ENCODE data around the gene IGF2R. TPM values are rescaled to one million over a fixed set of nuclear protein-coding genes. Genes with fewer than 3 reads are reported as not detected.
A peak's percentile ranks its signal among the peaks of the same experiment; 100 is the strongest.

IGF2R gene
- total and polyA plus RNA-seq, 8 donors = 11.0 to 54.0 (median 34.7) TPM

DNA sequence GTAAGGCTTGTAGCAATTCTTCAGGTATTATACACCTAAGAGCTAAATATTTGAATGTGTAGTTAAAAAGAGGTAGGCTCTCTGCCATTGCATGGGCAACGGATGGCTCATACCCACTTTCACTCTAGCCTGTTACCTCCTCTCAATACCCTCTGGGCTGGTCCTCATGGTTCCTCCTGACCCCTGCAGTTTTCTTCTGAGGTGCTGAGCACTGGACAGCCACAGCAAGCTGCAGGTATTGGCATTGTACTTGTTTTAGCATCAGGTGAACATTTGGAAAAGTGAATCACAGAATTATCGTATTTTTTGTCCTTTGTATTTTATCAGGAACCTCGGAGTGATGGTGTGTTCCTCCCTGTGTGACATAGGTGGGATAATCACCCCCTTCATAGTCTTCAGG is 185.6 kb downstream of the IGF2R start:
- Histone ChIP-seq H3K4me3 (no peak overlapping the region), H3K27me3 (no peaks in the 10 kb centered on the region), H3K4me1 (no peaks in the 10 kb centered on the region), H3K36me3 (no peaks in the 10 kb centered on the region), H3K9me3 (no peaks in the 10 kb centered on the region), H3K27ac (no peak overlapping the region)
- FAIRE-seq (no peak), ATAC-seq (no peak), DNase-seq (no peak)
- TF ChIP-seq, protein P1, sequence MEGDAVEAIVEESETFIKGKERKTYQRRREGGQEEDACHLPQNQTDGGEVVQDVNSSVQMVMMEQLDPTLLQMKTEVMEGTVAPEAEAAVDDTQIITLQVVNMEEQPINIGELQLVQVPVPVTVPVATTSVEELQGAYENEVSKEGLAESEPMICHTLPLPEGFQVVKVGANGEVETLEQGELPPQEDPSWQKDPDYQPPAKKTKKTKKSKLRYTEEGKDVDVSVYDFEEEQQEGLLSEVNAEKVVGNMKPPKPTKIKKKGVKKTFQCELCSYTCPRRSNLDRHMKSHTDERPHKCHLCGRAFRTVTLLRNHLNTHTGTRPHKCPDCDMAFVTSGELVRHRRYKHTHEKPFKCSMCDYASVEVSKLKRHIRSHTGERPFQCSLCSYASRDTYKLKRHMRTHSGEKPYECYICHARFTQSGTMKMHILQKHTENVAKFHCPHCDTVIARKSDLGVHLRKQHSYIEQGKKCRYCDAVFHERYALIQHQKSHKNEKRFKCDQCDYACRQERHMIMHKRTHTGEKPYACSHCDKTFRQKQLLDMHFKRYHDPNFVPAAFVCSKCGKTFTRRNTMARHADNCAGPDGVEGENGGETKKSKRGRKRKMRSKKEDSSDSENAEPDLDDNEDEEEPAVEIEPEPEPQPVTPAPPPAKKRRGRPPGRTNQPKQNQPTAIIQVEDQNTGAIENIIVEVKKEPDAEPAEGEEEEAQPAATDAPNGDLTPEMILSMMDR (IDR thresholded peaks at IDR 0.05) = no peak
- WGBS, 2 donors = 92 to 99% methylated on average over 3 of the region's 3 CpGs
- intact Hi-C loops (cut with DNase I) = no loop called here

DNA sequence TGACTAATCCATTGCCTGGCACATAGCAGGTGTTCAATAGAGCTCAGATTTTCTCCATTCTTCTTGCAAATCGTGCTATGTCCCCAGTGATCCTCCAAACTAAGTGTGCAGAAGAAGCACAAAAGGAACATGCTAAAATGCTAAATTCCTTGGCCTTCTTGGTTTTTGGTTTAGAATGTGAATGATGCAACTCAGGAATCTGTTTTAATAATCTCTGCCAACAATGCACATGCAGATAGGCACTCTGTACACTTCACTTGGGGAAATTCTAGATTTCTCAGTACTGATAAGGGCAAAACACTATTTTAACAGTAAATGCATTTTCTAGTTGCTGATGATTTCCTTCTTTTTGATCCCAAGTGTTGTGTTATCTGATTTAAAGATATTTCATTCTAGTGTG is 188.0 kb downstream of the IGF2R start:
- no peak overlapping the region for H3K27ac ChIP-seq
- FAIRE-seq (no peak), ATAC-seq (no peak), DNase-seq (no peak)
- H3K4me1 ChIP-seq = peaks cover 0 to 6% (median 4%) of the 10 kb centered on the region in 3 donors
- H3K27me3 ChIP-seq = no peaks in the 10 kb centered on the region
- H3K36me3 ChIP-seq = no peaks in the 10 kb centered on the region
- intact Hi-C loops (cut with DNase I) = no loop called here
- H3K4me3 ChIP-seq = no peak overlapping the region
- H3K9me3 ChIP-seq = no peaks in the 10 kb centered on the region
- 77 to 92% methylated on average over 1 of the region's 1 CpG for WGBS, 2 donors
- TF ChIP-seq, protein P1 (IDR thresholded peaks at IDR 0.05) = no peak

DNA sequence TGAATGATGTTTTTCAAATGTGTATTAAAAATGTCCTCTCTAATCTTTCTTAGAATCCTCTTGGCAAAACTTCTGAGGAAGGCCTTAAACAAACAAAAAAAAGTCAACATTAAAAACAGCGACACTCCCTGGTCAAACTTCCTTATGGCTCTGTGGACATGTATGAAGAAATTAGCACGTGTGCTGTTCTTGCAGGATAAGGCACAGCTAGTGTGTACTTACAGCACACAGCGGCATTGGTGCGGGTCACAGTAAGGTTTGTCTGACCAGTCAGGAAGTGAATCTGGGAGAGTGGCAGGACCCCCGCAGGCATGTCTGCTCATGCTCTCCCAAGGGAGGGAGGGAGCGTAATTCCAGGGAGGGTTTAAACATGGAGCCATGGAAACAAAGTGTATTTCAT is 191.6 kb downstream of the IGF2R start:
- H3K9me3 ChIP-seq = no peaks in the 10 kb centered on the region

More for the DNA sequence above, 191.6 kb downstream of the IGF2R start:
- TF ChIP-seq, protein P1 (IDR thresholded peaks at IDR 0.05) = no peak
- H3K36me3 ChIP-seq = no peaks in the 10 kb centered on the region
- H3K4me1 ChIP-seq = peaks cover 0 to 9% (median 4%) of the 10 kb centered on the region in 3 donors
- peak; percentile 85 to 96 (median 90) for ATAC-seq
- FAIRE-seq = no peak
- H3K4me3 ChIP-seq = no peak overlapping the region
- DNase-seq = peak in 1 of 6 donors; percentile 13
- no peak overlapping the region for H3K27ac ChIP-seq
- intact Hi-C loops (cut with DNase I) = no loop called here
- no peaks in the 10 kb centered on the region for H3K27me3 ChIP-seq
- WGBS, 2 donors = 33 to 36% methylated on average over 6 of the region's 6 CpGs

Other genes with a start within 250 kb of the IGF2R start
- gene WTAP, start 241.6 kb upstream of the IGF2R start, total RNA-seq = 10 to 100 TPM; 35.6 to 51.4 (median 42.8) TPM
- gene WTAP, start 241.6 kb upstream of the IGF2R start, polyA plus RNA-seq = 10 to 100 TPM; 55.4 to 85.6 TPM
- gene ACAT2, start 207.0 kb upstream of the IGF2R start, total RNA-seq = 1 to 10 TPM; 3.3 to 9.6 (median 7.4) TPM
- 10 to 100 TPM in 1 of 2 donors, 1 to 10 TPM in 1; 6.7 to 10.1 TPM for gene ACAT2, start 207.0 kb upstream of the IGF2R start, polyA plus RNA-seq
- gene TCP1, start 179.5 kb upstream of the IGF2R start, total RNA-seq = 10 to 100 TPM; 60.6 to 85.1 (median 75.2) TPM
- gene TCP1, start 179.5 kb upstream of the IGF2R start, polyA plus RNA-seq = 10 to 100 TPM; 43.7 to 91.7 TPM
- gene MRPL18, start 178.6 kb upstream of the IGF2R start, total RNA-seq = 10 to 100 TPM; 19.3 to 28.2 (median 25.0) TPM
- 10 to 100 TPM; 45.0 to 47.9 TPM for gene MRPL18, start 178.6 kb upstream of the IGF2R start, polyA plus RNA-seq
- gene PNLDC1, start 168.8 kb upstream of the IGF2R start, total RNA-seq = 1 to 10 TPM in 1 of 6 donors, under 1 TPM in 5; 0.21 to 1.4 (median 0.46) TPM
- 1 to 10 TPM; 1.4 to 1.7 TPM for gene PNLDC1, start 168.8 kb upstream of the IGF2R start, polyA plus RNA-seq
- gene MAS1, start 78.1 kb upstream of the IGF2R start, total RNA-seq = not detected
- gene MAS1, start 78.1 kb upstream of the IGF2R start, polyA plus RNA-seq = under 1 TPM in 1 of 2 donors, not detected in 1; under 0.01 TPM
- gene SLC22A1, start 152.7 kb downstream of the IGF2R start, total RNA-seq = 1 to 10 TPM in 3 of 6 donors, under 1 TPM in 3; 0.59 to 2.5 (median 1.2) TPM
- gene SLC22A1, start 152.7 kb downstream of the IGF2R start, polyA plus RNA-seq = under 1 TPM; 0.53 to 0.80 TPM